Gastrocnemius medialis (tissue), 4 donors: ENCODE results near the gene MAN1A2. TPM values are rescaled to one million over a fixed set of nuclear protein-coding genes. Genes with fewer than 3 reads are reported as not detected.

ENCODE experiments used
- ATAC-seq, 2 donors: fragments of 150-250 bp; one replicate each; pipeline ENCODE4 v1.9.1; 2016
- DNase-seq, 2 donors: peaks; one replicate each; pipeline ENCODE4 v3.0.0-alpha.2; 2019
- H3K27ac ChIP-seq, 4 donors: fragments of 200-600 bp; sonication (generic); 1 replicate in 1 of 4; 2 replicates in 3 of 4; pipeline ENCODE4 v1.5.1; 2016 to 2018; ENCODE audit warnings: mild to moderate bottlenecking in 2 of 4, moderate library complexity in 1 of 4
- H3K27me3 ChIP-seq, 3 donors: fragments of 200-600 bp; sonication (generic) in 2 of 3; 1 replicate in 1 of 3; 2 replicates in 2 of 3; pipeline versions ENCODE4 v1.5.1 to v1.6.0; 2016 to 2019; ENCODE audit warnings: mild to moderate bottlenecking in 1 of 3, moderate library complexity in 1 of 3
- H3K36me3 ChIP-seq, 2 donors: fragments of 200-600 bp; sonication (generic) in 1 of 2; one replicate each; pipeline ENCODE4 v1.5.1; 2017 to 2018
- H3K4me1 ChIP-seq, 2 donors: fragments of 200-600 bp; sonication (generic) in 1 of 2; one replicate each; pipeline ENCODE4 v1.5.1; 2016 to 2017; ENCODE audit warnings: mild to moderate bottlenecking in 2 of 2
- H3K4me3 ChIP-seq, 4 donors: fragments of 200-600 bp; sonication (generic) in 3 of 4; 1 replicate in 1 of 4; 2 replicates in 3 of 4; pipeline ENCODE4 v1.5.1; 2016 to 2019; ENCODE audit warnings: mild to moderate bottlenecking in 2 of 4
- H3K9me3 ChIP-seq, 3 donors: fragments of 200-600 bp; sonication (generic) in 2 of 3; 1 replicate in 1 of 3; 2 replicates in 2 of 3; pipeline ENCODE4 v1.5.1; 2016 to 2019
- CTCF ChIP-seq, 5 experiments: fragments of 450-650 bp in 3 of 5; fragments of 200-600 bp in 2 of 5; sonication (generic) in 2 of 5; IDR thresholded peaks in 4 of 5; conservative IDR thresholded peaks in 1 of 5; 1 replicate in 4 of 5; 2 replicates in 1 of 5; pipeline ENCODE4 v1.5.1; 2016 to 2019; ENCODE audit warnings: antibody characterized with exemption in 5 of 5, mild to moderate bottlenecking in 3 of 5, moderate library complexity in 3 of 5
- POLR2A ChIP-seq, 2 donors: fragments of 450-650 bp; IDR thresholded peaks; one replicate each; pipeline ENCODE4 v1.6.1; 2017; ENCODE audit warnings: antibody characterized with exemption in 2 of 2, mild to moderate bottlenecking in 2 of 2, moderate library complexity in 2 of 2
- in situ Hi-C, 4 donors: fragments of 200-750 bp; cut with MboI; loops; one replicate each; pipeline versions ENCODE4 v1.15.0 to v1.8.0; 2017; ENCODE audit warnings: low sequenced_read_pairs in 4 of 4
- intact Hi-C: fragments of 100-400 bp; cut with DNase I; formaldehyde crosslinking; loops from one replicate; pipeline ENCODE4 v1.15.1; 2023; ENCODE audit warnings: low total_unique reads
- total RNA-seq, 4 donors: library from RNA; depleted of rRNA; stranded (reverse); fragments of >200 nt; gene quantifications; one replicate each; pipeline versions ENCODE4 v1.1.0 to v1.2.3, GENCODE V29; 2016

Gene MAN1A2
- total RNA-seq, 4 donors from 2014 or later = 14.9 to 37.0 (median 28.3) TPM

DNA sequence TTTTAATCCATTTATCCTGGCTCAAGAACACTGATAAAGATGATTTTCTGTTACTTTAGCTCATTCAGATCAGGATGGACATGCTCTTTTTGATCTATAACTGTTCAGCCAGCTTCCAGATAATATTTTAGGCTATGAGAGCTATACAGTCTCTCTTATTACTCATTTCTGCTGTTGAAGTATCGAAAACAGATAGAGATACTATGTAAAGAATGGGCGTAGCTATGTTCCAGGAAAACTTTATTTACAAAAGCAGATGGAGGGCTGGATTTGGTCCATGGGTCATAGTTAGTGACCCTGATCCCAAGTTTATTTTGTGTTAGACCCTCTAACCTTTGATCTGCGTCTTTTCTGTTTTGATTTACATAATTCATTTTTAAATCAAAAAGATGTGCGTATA, 159.8 kb downstream of the MAN1A2 start:
- ATAC-seq = no peak
- in situ Hi-C loops (loop anchor here in 2 of 4 donors (25.0 kb wide), 2 partner anchors 235 to 360 kb away; no protein-coding TSS in a partner anchor), intact Hi-C loops (no loop called here)
- no peak overlapping the region for H3K4me3 ChIP-seq
- TF ChIP-seq POLR2A (IDR thresholded peaks at IDR 0.05) (no peak), CTCF (IDR thresholded peaks at IDR 0.05 in 4 of 5, conservative IDR thresholded peaks at IDR 0.05 in 1 of 5) (no peak)
- H3K27ac ChIP-seq = no peak overlapping the region
- H3K36me3 ChIP-seq = peaks cover 0 to 8% of the 10 kb centered on the region in 2 donors
- H3K4me1 ChIP-seq = no peaks in the 10 kb centered on the region
- DNase-seq = no peak
- H3K27me3 ChIP-seq = no peaks in the 10 kb centered on the region
- H3K9me3 ChIP-seq = no peaks in the 10 kb centered on the region

- intact Hi-C loops (no loop called here), in situ Hi-C loops (loop anchor here in 2 of 4 donors (25.0 kb wide), 2 partner anchors 235 to 360 kb away; no protein-coding TSS in a partner anchor)
- no peak for DNase-seq
- no peaks in the 10 kb centered on the region for H3K9me3 ChIP-seq
- no peak for ATAC-seq
- H3K27me3 ChIP-seq = no peaks in the 10 kb centered on the region
- H3K4me1 ChIP-seq = no peaks in the 10 kb centered on the region
- peaks cover 0 to 7% of the 10 kb centered on the region in 2 donors for H3K36me3 ChIP-seq
- H3K27ac ChIP-seq = no peak overlapping the region
- TF ChIP-seq CTCF (IDR thresholded peaks at IDR 0.05 in 4 of 5, conservative IDR thresholded peaks at IDR 0.05 in 1 of 5) (no peak), POLR2A (IDR thresholded peaks at IDR 0.05) (no peak)
- H3K4me3 ChIP-seq = no peak overlapping the region
Measured at GRCh38 chr1:117527566-117528102, 160.4 kb downstream of the MAN1A2 start.

DNA sequence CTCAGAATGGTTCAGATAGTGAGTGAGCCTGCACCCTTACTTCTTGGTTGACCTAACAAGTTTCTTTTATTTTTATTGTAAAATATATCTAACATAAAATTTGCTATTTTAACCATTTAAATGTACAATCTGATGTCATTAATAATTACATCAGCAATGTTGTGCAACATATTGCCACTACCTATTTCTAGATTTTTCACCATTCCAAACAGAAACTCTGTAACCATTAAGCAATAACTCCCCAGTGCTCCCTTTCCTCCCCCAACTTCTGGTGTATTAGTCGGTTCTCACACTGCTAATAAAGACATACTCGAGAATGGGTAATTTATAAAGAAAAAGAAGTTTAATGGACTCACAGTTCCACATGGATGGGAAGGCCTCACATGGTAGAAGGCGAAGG, 162.4 kb downstream of the MAN1A2 start:
- Histone ChIP-seq H3K4me3 (no peak overlapping the region), H3K4me1 (no peaks in the 10 kb centered on the region), H3K27me3 (no peaks in the 10 kb centered on the region), H3K36me3 (no peaks in the 10 kb centered on the region), H3K9me3 (no peaks in the 10 kb centered on the region), H3K27ac (no peak overlapping the region)
- intact Hi-C loops (loop anchor here (10.0 kb wide), 1 partner anchor 365 kb away; no protein-coding TSS in a partner anchor), in situ Hi-C loops (loop anchor here (5.0 to 25.0 kb wide), 4 partner anchors 135 to 358 kb away; no protein-coding TSS in a partner anchor)
- ATAC-seq = no peak
- no peak for TF ChIP-seq CTCF (IDR thresholded peaks at IDR 0.05 in 4 of 5, conservative IDR thresholded peaks at IDR 0.05 in 1 of 5)
- no peak for TF ChIP-seq POLR2A (IDR thresholded peaks at IDR 0.05)
- DNase-seq = no peak

DNA sequence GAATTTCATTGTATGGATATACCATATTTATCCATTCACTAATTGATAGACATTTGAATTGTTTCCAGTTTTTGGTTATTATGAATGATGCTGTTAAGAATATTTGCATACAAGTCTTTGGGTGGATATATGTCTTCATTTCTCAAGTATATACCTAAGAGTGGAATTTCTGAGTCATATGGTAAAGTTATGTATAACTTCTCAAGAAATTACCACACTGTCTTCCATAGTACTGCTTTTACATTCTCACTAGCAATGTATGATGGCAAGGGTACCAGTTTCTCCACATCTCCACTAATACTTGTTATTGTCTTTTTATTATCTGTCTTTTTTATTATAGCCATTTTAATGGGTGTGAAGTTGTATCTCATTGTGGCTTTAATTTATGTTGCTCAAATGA, 164.0 kb downstream of the MAN1A2 start:
- peaks cover 4% of the 10 kb centered on the region in 2 donors for H3K4me1 ChIP-seq
- no peaks in the 10 kb centered on the region for H3K36me3 ChIP-seq
- no peak for TF ChIP-seq CTCF (IDR thresholded peaks at IDR 0.05 in 4 of 5, conservative IDR thresholded peaks at IDR 0.05 in 1 of 5)
- no peak for TF ChIP-seq POLR2A (IDR thresholded peaks at IDR 0.05)
- H3K9me3 ChIP-seq = no peaks in the 10 kb centered on the region
- no peak overlapping the region for H3K4me3 ChIP-seq
- no peaks in the 10 kb centered on the region for H3K27me3 ChIP-seq
- DNase-seq = no peak
- no peak overlapping the region for H3K27ac ChIP-seq
- in situ Hi-C loops = loop anchor here (5.0 to 25.0 kb wide), 4 partner anchors 134 to 356 kb away; no protein-coding TSS in a partner anchor
- intact Hi-C loops = loop anchor here (10.0 kb wide), 1 partner anchor 364 kb away; no protein-coding TSS in a partner anchor
- ATAC-seq = no peak
